Chondrocyte (in vitro differentiated cells): ENCODE results near the gene ERMAP. TPM values are rescaled to one million over a fixed set of nuclear protein-coding genes. Genes with fewer than 3 reads are reported as not detected.

Experiments used
- DNase-seq: peaks from one replicate; pipeline ENCODE4 v3.0.0; 2021; ENCODE audit warnings: mixed read lengths, low spot score
- H3K27ac Mint-ChIP-seq: one replicate; pipeline ENCODE4 v1.8.0; 2021; ENCODE audit warnings: mild to moderate bottlenecking, moderate library complexity, mixed read lengths; ENCODE audit not compliant: unreplicated experiment
- H3K27me3 Mint-ChIP-seq: 2 replicates; pipeline ENCODE4 v1.8.0; 2021; ENCODE audit warnings: low read depth, mixed read lengths
- H3K36me3 Mint-ChIP-seq: 2 replicates; pipeline ENCODE4 v1.8.0; 2021; ENCODE audit warnings: low read depth, mixed read lengths
- H3K4me1 Mint-ChIP-seq: 2 replicates; pipeline ENCODE4 v1.8.0; 2021; ENCODE audit warnings: low read depth, mild to moderate bottlenecking, mixed read lengths
- H3K4me3 Mint-ChIP-seq: one replicate; pipeline ENCODE4 v1.8.0; 2021; ENCODE audit warnings: mild to moderate bottlenecking, moderate library complexity, mixed read lengths; ENCODE audit not compliant: unreplicated experiment
- H3K9me3 Mint-ChIP-seq: 2 replicates; pipeline ENCODE4 v1.8.0; 2021; ENCODE audit warnings: low read depth, mixed read lengths
- total RNA-seq: library from RNA; stranded (reverse); gene quantifications from 3 replicates; pipeline ENCODE4 v1.2.1, GENCODE V29; 2021
- TF ChIP-seq, protein P1 (sequence below): fragments of 200-600 bp; sonication (generic); IDR thresholded peaks from 2 replicates; pipeline ENCODE4 v1.5.0; 2021; ENCODE audit warnings: antibody characterized with exemption, mild to moderate bottlenecking, moderate library complexity

The ERMAP gene
- total RNA-seq, 1 donor from 2014 or later = 13.7 TPM

DNA sequence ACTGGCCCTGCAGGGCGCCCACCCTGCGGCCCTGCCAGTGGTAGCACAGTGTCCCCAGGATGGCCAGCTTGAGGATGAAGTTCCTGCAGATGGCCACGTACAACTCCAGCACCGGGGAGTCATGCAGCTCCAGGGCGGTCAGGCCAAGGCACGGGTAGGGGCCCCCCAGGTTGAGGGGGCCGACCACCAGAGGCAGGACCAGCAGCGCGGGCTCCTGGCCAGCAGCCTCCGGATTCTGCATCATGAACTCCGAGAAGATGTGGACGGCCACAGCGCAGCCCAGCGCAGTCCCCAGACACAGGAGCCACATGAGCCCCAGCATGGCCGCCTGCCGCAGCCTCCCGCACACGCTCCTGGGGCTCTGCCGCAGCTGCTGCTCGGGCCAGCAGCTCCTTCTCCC, 70.4 kb downstream of the ERMAP start:
- no peak for DNase-seq
- no peaks in the 10 kb centered on the region for H3K9me3 Mint-ChIP-seq
- no peaks in the 10 kb centered on the region for H3K4me1 Mint-ChIP-seq
- H3K36me3 Mint-ChIP-seq = no peaks in the 10 kb centered on the region
- H3K4me3 Mint-ChIP-seq = no peak overlapping the region
- no peak overlapping the region for H3K27ac Mint-ChIP-seq
- H3K27me3 Mint-ChIP-seq = peaks cover 17% of the 10 kb centered on the region
- TF ChIP-seq, protein P1, sequence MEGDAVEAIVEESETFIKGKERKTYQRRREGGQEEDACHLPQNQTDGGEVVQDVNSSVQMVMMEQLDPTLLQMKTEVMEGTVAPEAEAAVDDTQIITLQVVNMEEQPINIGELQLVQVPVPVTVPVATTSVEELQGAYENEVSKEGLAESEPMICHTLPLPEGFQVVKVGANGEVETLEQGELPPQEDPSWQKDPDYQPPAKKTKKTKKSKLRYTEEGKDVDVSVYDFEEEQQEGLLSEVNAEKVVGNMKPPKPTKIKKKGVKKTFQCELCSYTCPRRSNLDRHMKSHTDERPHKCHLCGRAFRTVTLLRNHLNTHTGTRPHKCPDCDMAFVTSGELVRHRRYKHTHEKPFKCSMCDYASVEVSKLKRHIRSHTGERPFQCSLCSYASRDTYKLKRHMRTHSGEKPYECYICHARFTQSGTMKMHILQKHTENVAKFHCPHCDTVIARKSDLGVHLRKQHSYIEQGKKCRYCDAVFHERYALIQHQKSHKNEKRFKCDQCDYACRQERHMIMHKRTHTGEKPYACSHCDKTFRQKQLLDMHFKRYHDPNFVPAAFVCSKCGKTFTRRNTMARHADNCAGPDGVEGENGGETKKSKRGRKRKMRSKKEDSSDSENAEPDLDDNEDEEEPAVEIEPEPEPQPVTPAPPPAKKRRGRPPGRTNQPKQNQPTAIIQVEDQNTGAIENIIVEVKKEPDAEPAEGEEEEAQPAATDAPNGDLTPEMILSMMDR = no peak

DNA sequence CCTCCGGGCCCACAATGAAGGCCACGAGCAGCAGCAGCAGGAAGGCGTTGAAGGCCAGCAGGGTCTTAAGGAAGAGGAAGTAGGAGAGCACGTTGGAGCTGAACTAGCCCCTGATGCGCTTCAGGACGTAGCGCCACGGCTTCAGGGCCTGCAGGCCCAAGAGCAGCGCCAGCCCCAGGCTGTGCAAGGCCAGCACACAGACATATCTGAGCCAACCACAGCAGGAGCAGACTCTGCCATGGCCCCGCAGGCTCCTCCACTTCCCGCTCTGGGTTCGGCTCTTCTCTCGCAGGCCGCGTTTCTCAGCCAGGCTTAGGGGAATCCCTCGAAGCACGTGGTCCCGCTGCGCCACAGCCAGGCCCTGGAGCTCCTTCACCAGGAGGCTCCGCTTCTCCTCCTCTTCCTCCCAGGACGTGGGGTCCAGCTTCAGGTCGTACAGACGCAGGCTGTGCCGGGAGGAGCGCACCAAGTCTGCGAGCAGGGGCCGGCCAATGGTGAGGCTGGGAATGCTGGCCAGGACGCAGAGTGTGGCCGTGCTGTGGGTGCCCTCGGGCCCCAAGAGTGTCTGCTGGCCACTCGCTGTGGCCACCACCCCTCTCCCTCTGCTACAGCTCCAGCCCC, 71.2 kb downstream of the ERMAP start:
- H3K9me3 Mint-ChIP-seq = no peaks in the 10 kb centered on the region
- no peaks in the 10 kb centered on the region for H3K36me3 Mint-ChIP-seq
- no peak overlapping the region for H3K27ac Mint-ChIP-seq
- peaks cover 17% of the 10 kb centered on the region for H3K27me3 Mint-ChIP-seq
- H3K4me1 Mint-ChIP-seq = no peaks in the 10 kb centered on the region
- no peak overlapping the region for H3K4me3 Mint-ChIP-seq
- TF ChIP-seq, protein P1 = no peak
- DNase-seq = no peak

DNA sequence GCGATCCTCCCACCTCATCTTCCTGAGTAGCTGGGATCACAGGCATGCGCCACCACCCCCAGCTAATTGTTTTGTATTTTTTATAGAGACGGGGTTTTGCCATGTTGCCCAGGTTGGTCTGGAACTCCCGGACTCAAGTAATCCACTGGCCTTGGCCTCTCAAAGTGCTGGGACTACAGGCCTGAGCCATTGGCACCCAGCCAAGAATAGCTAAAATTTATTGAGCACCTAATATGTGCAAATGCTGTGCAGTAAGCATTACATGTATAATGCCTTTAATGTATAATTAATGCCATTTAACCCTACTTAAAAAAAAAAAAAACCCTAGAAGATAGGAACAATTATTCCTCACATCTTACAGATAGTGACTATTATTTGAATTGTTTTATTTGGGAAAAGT, 72.3 kb downstream of the ERMAP start:
- TF ChIP-seq, protein P1 = no peak
- Mint-ChIP-seq H3K4me1 (no peaks in the 10 kb centered on the region), H3K36me3 (no peaks in the 10 kb centered on the region), H3K27me3 (peaks cover 17% of the 10 kb centered on the region), H3K27ac (no peak overlapping the region), H3K4me3 (no peak overlapping the region), H3K9me3 (no peaks in the 10 kb centered on the region)
- DNase-seq = no peak

DNA sequence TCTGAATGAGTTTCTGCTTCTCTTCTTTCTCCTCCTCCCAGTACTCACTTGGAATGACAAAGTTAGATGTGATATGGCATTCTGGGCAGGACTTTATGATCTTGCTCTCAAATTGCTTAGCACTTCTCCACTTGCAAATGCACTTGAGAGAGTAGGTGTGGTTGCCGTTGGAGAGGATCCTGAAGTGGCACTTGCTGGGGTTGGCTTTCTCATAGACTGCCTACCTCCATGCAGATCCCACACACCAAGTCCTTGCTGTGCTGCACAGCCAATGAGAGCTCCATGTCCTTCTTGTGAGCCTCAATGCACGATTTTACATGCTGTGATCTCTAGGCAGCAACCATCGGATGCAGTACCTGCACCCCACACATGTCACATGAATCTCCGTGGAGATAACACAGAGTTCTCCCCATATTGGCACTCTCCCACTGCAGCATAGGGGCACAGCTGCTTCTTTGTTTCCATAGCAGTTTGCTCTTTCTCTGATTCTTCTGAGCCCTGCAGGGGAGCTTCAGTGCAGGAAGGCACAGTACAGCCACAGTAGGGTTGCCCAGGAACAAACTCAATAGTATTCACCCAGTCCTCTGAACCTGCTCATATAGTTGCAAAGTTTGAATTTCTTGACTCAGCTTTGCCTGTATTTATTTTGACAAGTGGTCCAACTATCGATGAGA, 74.7 kb downstream of the ERMAP start:
- TF ChIP-seq, protein P1 = no peak
- DNase-seq = no peak

More for the DNA sequence above, 74.7 kb downstream of the ERMAP start:
- H3K9me3 Mint-ChIP-seq = peaks cover 14% of the 10 kb centered on the region
- no peaks in the 10 kb centered on the region for H3K4me1 Mint-ChIP-seq
- peaks cover 26% of the 10 kb centered on the region for H3K27me3 Mint-ChIP-seq
- H3K4me3 Mint-ChIP-seq = no peak overlapping the region
- H3K36me3 Mint-ChIP-seq = peaks cover 2% of the 10 kb centered on the region
- no peak overlapping the region for H3K27ac Mint-ChIP-seq

Other genes starting within 250 kb of the ERMAP start
- 22.6 to 35.3 TPM (median 24.3 TPM) in 3 replicates for gene PPIH, start 158.7 kb upstream of the ERMAP start, total RNA-seq
- gene YBX1, start 134.7 kb upstream of the ERMAP start, total RNA-seq = 582 to 659 TPM (median 593 TPM) in 3 replicates
- not detected in 3 replicates for gene CLDN19, start 76.9 kb upstream of the ERMAP start, total RNA-seq
- gene P3H1, start 50.1 kb upstream of the ERMAP start, total RNA-seq = 256 to 288 TPM (median 278 TPM) in 3 replicates
- gene C1orf50, start 49.9 kb upstream of the ERMAP start, total RNA-seq = 6.7 to 6.9 TPM (median 6.7 TPM) in 3 replicates
- 0.20 to 0.70 TPM (median 0.23 TPM) in 3 replicates for gene TMEM269, start 32.1 kb upstream of the ERMAP start, total RNA-seq
- gene SVBP, start 275 bp downstream of the ERMAP start, total RNA-seq = 17.4 to 24.0 TPM (median 21.0 TPM) in 3 replicates
- gene ZNF691, start 29.5 kb downstream of the ERMAP start, total RNA-seq = 5.5 to 7.6 TPM (median 7.4 TPM) in 3 replicates
- 141 to 192 TPM (median 190 TPM) in 3 replicates for gene SLC2A1, start 141.7 kb downstream of the ERMAP start, total RNA-seq